SK-N-MC (cell line): ENCODE measurements around the gene PALD1.

ENCODE experiments used
- EZH2 ChIP-seq: fragments of 200-600 bp; sonication (generic); IDR thresholded peaks from one replicate; pipeline ENCODE4 v1.6.1; 2017; ENCODE audit warnings: antibody characterized with exemption
- POLR2AphosphoS5 ChIP-seq: IDR thresholded peaks from 2 replicates; pipeline ENCODE4 v1.6.1; 2012; ENCODE audit warnings: mild to moderate bottlenecking, low read depth, low read length, borderline replicate concordance

GRCh38 chr10:70515035-70515667 lies 36.6 kb downstream of the PALD1 start:
- TF ChIP-seq POLR2AphosphoS5 = no peak
- TF ChIP-seq EZH2 = no peak
